CD14-positive monocyte (primary cell): Measurements from ENCODE around the gene GIT1. TPM values are rescaled to one million over a fixed set of nuclear protein-coding genes. Genes with fewer than 3 reads are reported as not detected.
A peak's percentile ranks its signal among the peaks of the same experiment; 100 is the strongest.

Source experiments
- DNase-seq, 3 donors: peaks; one replicate each; pipeline ENCODE4 v3.0.0-alpha.2; 2011 to 2022
- H2AFZ ChIP-seq: 2 replicates; pipeline ENCODE4 v1.6.0; 2012; ENCODE audit warnings: mild to moderate bottlenecking, low read depth, low read length, inconsistent platforms; ENCODE audit not compliant: insufficient read depth, poor library complexity, severe bottlenecking
- H3K27ac ChIP-seq, 2 donors: 1 replicate in 1 of 2; 2 replicates in 1 of 2; pipeline ENCODE4 v1.5.1; 2012 to 2013; ENCODE audit warnings: low read length in 2 of 2, control low read depth in 1 of 2, inconsistent platforms in 1 of 2, low read depth in 1 of 2, mild to moderate bottlenecking in 1 of 2
- H3K27me3 ChIP-seq, 2 donors: one replicate each; pipeline versions ENCODE4 v1.6.0 to v1.6.1; 2011 to 2013; ENCODE audit warnings: low read length in 2 of 2; ENCODE audit not compliant: control insufficient read depth in 2 of 2, insufficient read depth in 2 of 2
- H3K36me3 ChIP-seq, 2 donors: replicated peaks in 1 of 2; 1 replicate in 1 of 2; 2 replicates in 1 of 2; pipeline versions ENCODE4 v1.5.1 to v1.6.1; 2012 to 2013; ENCODE audit warnings: low read length in 2 of 2, control low read depth in 1 of 2, inconsistent platforms in 1 of 2, mild to moderate bottlenecking in 1 of 2; ENCODE audit not compliant: insufficient read depth in 2 of 2, control insufficient read depth in 1 of 2
- H3K4me1 ChIP-seq, 2 donors: 1 replicate in 1 of 2; 2 replicates in 1 of 2; pipeline versions ENCODE4 v1.5.1 to v1.6.1; 2012 to 2013; ENCODE audit warnings: low read length in 2 of 2, control low read depth in 1 of 2, inconsistent platforms in 1 of 2, mild to moderate bottlenecking in 1 of 2, moderate library complexity in 1 of 2; ENCODE audit not compliant: insufficient read depth in 2 of 2, control insufficient read depth in 1 of 2
- H3K4me2 ChIP-seq: replicated peaks from 2 replicates; pipeline ENCODE3; 2012; ENCODE audit warnings: low read length, moderate library complexity, mild to moderate bottlenecking; ENCODE audit not compliant: poor library complexity, severe bottlenecking; ENCODE audit errors: extremely low read depth
- H3K4me3 ChIP-seq, 3 experiments: fragments of 200-600 bp in 1 of 3; sonication (generic) in 1 of 3; replicated peaks in 1 of 3; 1 replicate in 2 of 3; 2 replicates in 1 of 3; pipeline ENCODE4 v1.5.1; 2011 to 2013; ENCODE audit warnings: low read length in 3 of 3, mild to moderate bottlenecking in 3 of 3, control low read depth in 2 of 3, low read depth in 2 of 3, inconsistent platforms in 1 of 3, moderate library complexity in 1 of 3
- H3K79me2 ChIP-seq: 2 replicates; pipeline ENCODE4 v1.6.0; 2012; ENCODE audit warnings: mild to moderate bottlenecking, control low read depth, inconsistent platforms, low read length, moderate library complexity; ENCODE audit not compliant: insufficient read depth
- H3K9ac ChIP-seq: 2 replicates; pipeline ENCODE4 v1.6.0; 2017; ENCODE audit warnings: low read length, mild to moderate bottlenecking; ENCODE audit not compliant: insufficient read depth, poor library complexity, severe bottlenecking
- H3K9me3 ChIP-seq, 2 donors: replicated peaks in 1 of 2; 1 replicate in 1 of 2; 2 replicates in 1 of 2; pipeline versions ENCODE4 v1.5.1 to v1.6.1; 2012 to 2013; ENCODE audit warnings: low read length in 2 of 2, control low read depth in 1 of 2; ENCODE audit not compliant: control insufficient read depth in 1 of 2, insufficient read depth in 1 of 2
- H4K20me1 ChIP-seq: 2 replicates; pipeline ENCODE4 v1.6.0; 2012; ENCODE audit warnings: mild to moderate bottlenecking, low read length, control low read depth, moderate library complexity; ENCODE audit not compliant: insufficient read depth
- H3K27ac Mint-ChIP-seq, 7 donors: one replicate each; pipeline ENCODE4 v1.8.0; 2020; ENCODE audit warnings: mild to moderate bottlenecking in 7 of 7, mixed read lengths in 7 of 7, moderate library complexity in 6 of 7, inconsistent platforms in 2 of 7
- H3K27me3 Mint-ChIP-seq, 3 donors: one replicate each; pipeline ENCODE4 v1.8.0; 2021 to 2022; ENCODE audit warnings: low read depth in 3 of 3, mild to moderate bottlenecking in 3 of 3, mixed read lengths in 3 of 3, moderate library complexity in 3 of 3, inconsistent platforms in 1 of 3
- H3K36me3 Mint-ChIP-seq, 2 donors: one replicate each; pipeline ENCODE4 v1.8.0; 2020; ENCODE audit warnings: mixed read lengths in 2 of 2, inconsistent platforms in 1 of 2, mild to moderate bottlenecking in 1 of 2
- H3K4me1 Mint-ChIP-seq: one replicate; pipeline ENCODE4 v1.8.0; 2020; ENCODE audit warnings: mild to moderate bottlenecking, mixed read lengths
- H3K4me3 Mint-ChIP-seq, 2 donors: one replicate each; pipeline ENCODE4 v1.8.0; 2020; ENCODE audit warnings: mild to moderate bottlenecking in 2 of 2, mixed read lengths in 2 of 2, moderate library complexity in 1 of 2
- H3K9me3 Mint-ChIP-seq, 7 donors: one replicate each; pipeline ENCODE4 v1.8.0; 2020 to 2022; ENCODE audit warnings: mixed read lengths in 7 of 7, mild to moderate bottlenecking in 6 of 7, moderate library complexity in 6 of 7, inconsistent platforms in 2 of 7
- WGBS: methylation state at CpG from one replicate; pipeline ENCODE4 v1.1.5; 2013; ENCODE audit warnings: missing lambda C conversion rate; ENCODE audit not compliant: insufficient coverage; 5-methylcytosine and 5-hydroxymethylcytosine counted together
- intact Hi-C, 2 donors: fragments of 100-400 bp; cut with micrococcal nuclease; formaldehyde crosslinking; loops; one replicate each; pipeline versions ENCODE4 v1.15.0 to v1.15.1; 2023
- polyA plus RNA-seq, 3 donors: library from polyadenylated mRNA; depleted of rRNA in 1 of 3; unstranded in 2 of 3; stranded (reverse) in 1 of 3; fragments of 300-500 nt in 2 of 3; fragments of >200 nt in 1 of 3; fragmentation: Illumina TruSeq in 2 of 3; gene quantifications; 1 replicate in 2 of 3; 2 replicates in 1 of 3; pipeline ENCODE4 v1.2.3, GENCODE V29; 2012 to 2021
- TF ChIP-seq, protein P1 (sequence below): fragments of 200-600 bp; IDR thresholded peaks from one replicate; pipeline ENCODE4 v1.8.0; 2022; ENCODE audit warnings: antibody characterized with exemption, mild to moderate bottlenecking

The GIT1 gene
- polyA plus RNA-seq, 3 donors = 3.1 to 41.7 (median 4.4) TPM

DNA sequence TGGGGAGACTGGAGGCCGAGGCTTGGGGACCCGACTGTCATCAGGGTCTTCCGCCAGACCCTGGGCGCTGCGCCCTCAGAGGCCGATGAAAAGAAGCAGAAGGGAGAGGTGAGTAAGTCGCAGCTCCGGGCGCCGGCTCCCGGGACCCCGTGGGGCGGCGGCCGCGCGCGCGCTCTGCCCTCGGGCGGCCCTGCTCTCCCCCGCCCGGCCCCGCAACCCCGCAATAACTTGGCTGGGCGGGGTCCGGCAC is 22.2 kb downstream of the GIT1 start:
- H3K27ac Mint-ChIP-seq = peak overlapping the region in 2 of 7 donors; percentile 50 to 68
- H2AFZ ChIP-seq = peak overlapping the region; percentile 96
- H3K4me3 ChIP-seq = peak overlapping the region; percentile 76 to 97 (median 87)
- H3K9me3 Mint-ChIP-seq = no peaks in the 10 kb centered on the region
- H3K27me3 ChIP-seq = no peaks in the 10 kb centered on the region
- H3K9ac ChIP-seq = peak overlapping the region; percentile 57
- intact Hi-C loops = loop anchor here (10.0 kb wide), 2 partner anchors 48 to 202 kb away; no protein-coding TSS in a partner anchor
- H3K27ac ChIP-seq = no peak overlapping the region
- peaks cover 40 to 45% of the 10 kb centered on the region in 2 donors for H3K4me1 ChIP-seq
- peaks cover 41% of the 10 kb centered on the region for H3K79me2 ChIP-seq
- H3K9me3 ChIP-seq = no peaks in the 10 kb centered on the region
- peaks cover 0 to 7% (median 2%) of the 10 kb centered on the region in 3 donors for H3K27me3 Mint-ChIP-seq
- WGBS = 0% methylated on average over 26 of the region's 27 CpGs
- peaks cover 16% of the 10 kb centered on the region for H4K20me1 ChIP-seq
- H3K4me2 ChIP-seq = peak overlapping the region; percentile 100
- H3K4me3 Mint-ChIP-seq = peak overlapping the region; percentile 95 to 97
- TF ChIP-seq, protein P1, sequence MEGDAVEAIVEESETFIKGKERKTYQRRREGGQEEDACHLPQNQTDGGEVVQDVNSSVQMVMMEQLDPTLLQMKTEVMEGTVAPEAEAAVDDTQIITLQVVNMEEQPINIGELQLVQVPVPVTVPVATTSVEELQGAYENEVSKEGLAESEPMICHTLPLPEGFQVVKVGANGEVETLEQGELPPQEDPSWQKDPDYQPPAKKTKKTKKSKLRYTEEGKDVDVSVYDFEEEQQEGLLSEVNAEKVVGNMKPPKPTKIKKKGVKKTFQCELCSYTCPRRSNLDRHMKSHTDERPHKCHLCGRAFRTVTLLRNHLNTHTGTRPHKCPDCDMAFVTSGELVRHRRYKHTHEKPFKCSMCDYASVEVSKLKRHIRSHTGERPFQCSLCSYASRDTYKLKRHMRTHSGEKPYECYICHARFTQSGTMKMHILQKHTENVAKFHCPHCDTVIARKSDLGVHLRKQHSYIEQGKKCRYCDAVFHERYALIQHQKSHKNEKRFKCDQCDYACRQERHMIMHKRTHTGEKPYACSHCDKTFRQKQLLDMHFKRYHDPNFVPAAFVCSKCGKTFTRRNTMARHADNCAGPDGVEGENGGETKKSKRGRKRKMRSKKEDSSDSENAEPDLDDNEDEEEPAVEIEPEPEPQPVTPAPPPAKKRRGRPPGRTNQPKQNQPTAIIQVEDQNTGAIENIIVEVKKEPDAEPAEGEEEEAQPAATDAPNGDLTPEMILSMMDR = no peak
- peaks cover 19 to 23% of the 10 kb centered on the region in 2 donors for H3K36me3 Mint-ChIP-seq
- no peaks in the 10 kb centered on the region for H3K36me3 ChIP-seq
- peaks cover 48% of the 10 kb centered on the region for H3K4me1 Mint-ChIP-seq
- no peak for DNase-seq

DNA sequence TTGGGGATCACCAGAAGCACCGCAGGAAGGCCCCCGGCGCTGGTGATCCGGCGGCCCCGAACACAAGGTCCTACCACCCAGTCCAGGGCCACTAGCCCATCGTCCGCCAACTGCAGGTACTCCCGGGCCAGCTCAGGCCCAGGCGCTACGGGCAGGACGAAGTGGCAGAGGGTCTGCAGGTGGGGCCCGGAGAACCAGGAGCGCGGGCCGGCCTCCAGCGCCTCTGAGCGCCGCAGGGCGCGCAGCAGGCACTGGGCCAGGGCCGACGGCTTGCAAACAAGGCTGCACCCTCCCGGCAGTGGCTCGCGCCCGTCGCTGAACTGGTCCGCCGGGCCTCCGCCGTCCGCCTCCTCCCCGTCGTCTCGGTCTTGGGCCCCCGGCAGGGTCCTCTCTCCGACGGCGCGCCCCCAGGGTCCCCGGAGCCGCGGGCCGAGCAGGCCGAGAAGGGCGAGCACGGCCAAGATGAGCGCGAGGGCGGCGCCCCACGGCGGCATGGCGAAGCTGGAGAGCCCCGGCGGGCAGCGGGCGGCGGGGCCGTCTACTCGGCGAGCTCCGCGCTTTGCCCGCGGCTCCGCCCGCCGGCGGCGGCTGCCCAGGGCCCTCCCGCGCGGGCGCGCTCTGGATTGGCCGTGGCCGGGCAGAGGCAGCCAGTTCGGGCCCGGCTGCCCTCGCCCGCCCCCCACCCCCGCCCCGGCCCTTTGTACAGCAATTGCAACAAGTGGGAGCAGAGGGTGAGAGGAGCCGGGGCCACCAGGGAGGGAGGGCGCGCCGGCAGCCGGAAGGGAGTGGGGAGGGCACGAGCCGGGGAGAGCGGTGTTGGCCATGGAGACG is 22.8 kb downstream of the GIT1 start, which contains the start of gene ABHD15:
Gene ABHD15, minus strand, starts transcription at position 565 of the 831 bp plus-strand sequence. Its CDS starts 71 bp downstream, at position 494.
- WGBS = under 1% methylated on average over 90 of the region's 94 CpGs
- no peaks in the 10 kb centered on the region for H3K36me3 ChIP-seq
- no peaks in the 10 kb centered on the region for H3K9me3 Mint-ChIP-seq

More for the DNA sequence above, 22.8 kb downstream of the GIT1 start, which contains the start of gene ABHD15:
- peaks cover 10% of the 10 kb centered on the region for H4K20me1 ChIP-seq
- H3K9ac ChIP-seq = peak within 1 kb of the TSS; percentile 58
- TF ChIP-seq, protein P1 = peak; percentile 5
- Mint-ChIP-seq H3K27ac (peak within 1 kb of the TSS in 6 of 7 donors; percentile 28 to 93 (median 72)), H3K27me3 (peaks cover 0 to 7% (median 2%) of the 10 kb centered on the region in 3 donors), H3K4me1 (peaks cover 54% of the 10 kb centered on the region), H3K4me3 (peak within 1 kb of the TSS; percentile 95 to 97), H3K36me3 (peaks cover 22% of the 10 kb centered on the region in 2 donors)
- peaks cover 41% of the 10 kb centered on the region for H3K79me2 ChIP-seq
- peak within 1 kb of the TSS; percentile 76 to 97 (median 87) for H3K4me3 ChIP-seq
- H3K4me2 ChIP-seq = peak within 1 kb of the TSS; percentile 100
- H3K27ac ChIP-seq = peak within 1 kb of the TSS in 1 of 2 donors; percentile 70
- DNase-seq = peak in 2 of 3 donors; percentile 48 to 52
- H3K4me1 ChIP-seq = peaks cover 46 to 48% of the 10 kb centered on the region in 2 donors
- H3K27me3 ChIP-seq = no peaks in the 10 kb centered on the region
- intact Hi-C loops = loop anchor here (10.0 kb wide), 2 partner anchors 48 to 202 kb away; no protein-coding TSS in a partner anchor
- H2AFZ ChIP-seq = peak within 1 kb of the TSS; percentile 96
- H3K9me3 ChIP-seq = no peaks in the 10 kb centered on the region
